Right lobe of liver (tissue), 6 donors: ENCODE measurements around the gene INPP4A. TPM values are rescaled to one million over a fixed set of nuclear protein-coding genes. Genes with fewer than 3 reads are reported as not detected.

ENCODE experiments used
- ATAC-seq, 4 donors: fragments of 200-7000 bp; cut with Tn5 transposase; one replicate each; pipeline ENCODE4 v1.9.1; 2020; ENCODE audit warnings: mild to moderate bottlenecking in 4 of 4, moderate library complexity in 4 of 4
- DNase-seq, 3 donors: peaks; one replicate each; pipeline ENCODE4 v3.0.0-alpha.2; 2020
- H3K27ac ChIP-seq, 3 donors: fragments of 200-600 bp; one replicate each; pipeline ENCODE4 v1.8.0; 2022
- H3K27me3 ChIP-seq, 2 donors: fragments of 200-600 bp; one replicate each; pipeline ENCODE4 v1.8.0; 2022
- H3K36me3 ChIP-seq, 4 donors: fragments of 200-600 bp; sonication (generic) in 1 of 4; one replicate each; pipeline versions ENCODE4 v1.5.1 to v1.8.0; 2017 to 2022; ENCODE audit warnings: control low read depth in 1 of 4
- H3K4me1 ChIP-seq, 4 donors: fragments of 200-600 bp; sonication (generic) in 1 of 4; one replicate each; pipeline versions ENCODE4 v1.5.1 to v1.8.0; 2017 to 2022; ENCODE audit warnings: control low read depth in 1 of 4
- H3K4me3 ChIP-seq, 3 donors: fragments of 200-600 bp; one replicate each; pipeline ENCODE4 v1.8.0; 2022
- H3K9me3 ChIP-seq, 4 donors: fragments of 200-600 bp; sonication (generic) in 1 of 4; one replicate each; pipeline versions ENCODE4 v1.5.1 to v1.8.0; 2017 to 2022; ENCODE audit warnings: control low read depth in 1 of 4
- CTCF ChIP-seq, 4 donors: fragments of 200-600 bp in 3 of 4; fragments of 450-650 bp in 1 of 4; IDR thresholded peaks; one replicate each; pipeline versions ENCODE4 v1.5.1 to v1.8.0; 2016 to 2022; ENCODE audit warnings: antibody characterized with exemption in 4 of 4, mild to moderate bottlenecking in 2 of 4
- POLR2A ChIP-seq: fragments of 450-650 bp; IDR thresholded peaks from one replicate; pipeline ENCODE4 v1.6.1; 2017; ENCODE audit warnings: antibody characterized with exemption, mild to moderate bottlenecking
- WGBS: methylation state at CpG from one replicate; pipeline ENCODE4 v1.1.6; 2018; ENCODE audit warnings: low coverage, low lambda C conversion rate; ENCODE audit not compliant: insufficient coverage; ENCODE audit errors: missing lambda C conversion rate; 5-methylcytosine and 5-hydroxymethylcytosine counted together
- intact Hi-C, 2 donors: fragments of 100-400 bp; cut with DNase I; formaldehyde crosslinking; loops; one replicate each; pipeline versions ENCODE4 v1.11.2 to v1.14.1; 2022
- total RNA-seq, 6 experiments: library from RNA; depleted of rRNA in 2 of 6; stranded (reverse); fragments of >200 nt in 2 of 6; fragmentation: NEBNext Ultra II Directional in 3 of 6; extraction: Animal tissue kit (Norgen Biotek cat#: 25700) in 3 of 6; gene quantifications; one replicate each; pipeline versions ENCODE4 v1.1.0 to v1.2.4, GENCODE V29; 2016 to 2023
- donor health status: DM: no; HTN: yes; CAD: no.
- donor health status: DM: no; HTN: no; CAD: no.
- donor health status: DM: no; HTN: no; CAD: no.
- donor health status: DM: no; HTN: yes; CAD: no.
- donor health status: DM: no; HTN: yes; CAD: no.

The INPP4A gene
- total RNA-seq, 6 experiments from 2014 or later: 6.5 to 10.4 (median 8.0) TPM

- Histone ChIP-seq H3K9me3 (no peaks in the 10 kb centered on the region), H3K36me3 (peaks cover 0 to 12% (median 9%) of the 10 kb centered on the region in 4 donors), H3K4me3 (no peak overlapping the region), H3K27ac (no peak overlapping the region), H3K4me1 (no peaks in the 10 kb centered on the region), H3K27me3 (no peaks in the 10 kb centered on the region)
- intact Hi-C loops: no loop called here
- no peak for TF ChIP-seq POLR2A
- TF ChIP-seq CTCF (IDR thresholded peaks at IDR 0.05): no peak
- DNase-seq: no peak
- 92% methylated on average over 1 of the region's 2 CpGs for WGBS
- ATAC-seq: no peak
Measured at GRCh38 chr2:98547092-98547790, 102.6 kb downstream of the INPP4A start.

- Histone ChIP-seq H3K36me3 (peaks cover 0 to 17% (median 8%) of the 10 kb centered on the region in 4 donors), H3K4me3 (no peak overlapping the region), H3K9me3 (no peaks in the 10 kb centered on the region), H3K27ac (no peak overlapping the region), H3K4me1 (no peaks in the 10 kb centered on the region), H3K27me3 (no peaks in the 10 kb centered on the region)
- no peak for DNase-seq
- intact Hi-C loops: no loop called here
- TF ChIP-seq POLR2A: no peak
- TF ChIP-seq CTCF (IDR thresholded peaks at IDR 0.05): no peak
- WGBS: 89% methylated on average over 5 of the region's 6 CpGs
- no peak for ATAC-seq
Measured at GRCh38 chr2:98548920-98549818, 104.5 kb downstream of the INPP4A start.

DNA sequence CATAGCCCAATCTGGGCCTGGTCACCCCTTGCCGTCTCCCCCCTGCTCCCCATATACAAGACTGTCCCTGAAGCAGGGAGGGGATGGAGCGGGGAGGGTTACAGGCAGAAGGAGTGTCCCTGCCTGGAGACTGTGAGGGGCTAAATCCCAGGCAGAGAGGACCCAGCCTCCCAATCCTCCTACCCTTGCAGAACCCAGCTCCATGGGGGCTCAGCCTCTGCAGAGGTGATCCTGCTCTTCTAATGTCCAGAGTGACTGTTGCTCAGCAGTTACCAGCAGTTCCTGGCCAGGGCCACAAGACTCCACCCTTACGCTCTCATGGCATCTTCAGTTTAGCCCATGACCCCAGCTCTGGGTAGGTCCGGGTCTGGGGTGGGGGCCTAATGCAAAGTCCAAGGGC, 105.5 kb downstream of the INPP4A start:
- no peak overlapping the region for H3K27ac ChIP-seq
- intact Hi-C loops: no loop called here
- TF ChIP-seq CTCF (IDR thresholded peaks at IDR 0.05): no peak
- no CpG with 5 or more reads among the region's 4 CpGs for WGBS
- H3K36me3 ChIP-seq: peaks cover 0 to 24% (median 8%) of the 10 kb centered on the region in 4 donors
- H3K27me3 ChIP-seq: no peaks in the 10 kb centered on the region
- DNase-seq (no peak), ATAC-seq (no peak)
- no peaks in the 10 kb centered on the region for H3K9me3 ChIP-seq
- no peaks in the 10 kb centered on the region for H3K4me1 ChIP-seq
- H3K4me3 ChIP-seq: no peak overlapping the region

DNA sequence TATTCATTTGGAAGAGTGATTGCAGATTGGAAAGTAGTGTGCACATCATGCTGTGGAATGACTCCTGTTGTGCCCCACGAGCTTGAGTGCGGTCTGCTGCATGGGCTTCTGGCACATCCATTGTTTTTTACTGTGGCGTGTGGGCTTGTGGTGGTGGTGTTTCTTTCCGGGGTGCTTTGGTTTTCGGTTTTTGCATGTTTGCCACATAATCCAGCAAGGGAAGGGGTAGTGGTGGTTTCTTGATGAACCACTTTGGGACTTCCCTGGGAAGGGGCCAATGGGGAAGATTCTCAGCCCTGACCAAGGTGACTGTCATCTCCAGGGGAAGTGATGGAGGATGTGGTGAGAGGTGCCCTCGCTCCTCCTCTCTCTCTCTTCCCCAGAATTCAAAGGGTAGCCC, 106.7 kb downstream of the INPP4A start:
- peaks cover 0 to 29% (median 2%) of the 10 kb centered on the region in 4 donors for H3K36me3 ChIP-seq
- ATAC-seq (no peak), DNase-seq (no peak)
- H3K27me3 ChIP-seq: no peaks in the 10 kb centered on the region
- intact Hi-C loops: no loop called here
- WGBS: 75% methylated on average over 6 of the region's 6 CpGs
- no peaks in the 10 kb centered on the region for H3K4me1 ChIP-seq
- no peak overlapping the region for H3K27ac ChIP-seq
- H3K9me3 ChIP-seq: no peaks in the 10 kb centered on the region
- H3K4me3 ChIP-seq: no peak overlapping the region
- no peak for TF ChIP-seq POLR2A
- no peak for TF ChIP-seq CTCF (IDR thresholded peaks at IDR 0.05)
